WERI-Rb-1 (cell line): Measurements from ENCODE around the gene B4GALNT4.

ENCODE experiments used
- DNase-seq: peaks from one replicate; pipeline ENCODE4 v3.0.0-alpha.2; 2020
- H3K27ac ChIP-seq: fragments of 250-450 bp; sonication (Bioruptor Pico); 2 replicates; pipeline ENCODE4 v1.5.1; 2020; ENCODE audit warnings: mild to moderate bottlenecking, moderate library complexity
- H3K27me3 ChIP-seq: fragments of 250-450 bp; sonication (Bioruptor Pico); 2 replicates; pipeline ENCODE4 v1.5.1; 2021; ENCODE audit warnings: mild to moderate bottlenecking, low read depth, moderate library complexity; ENCODE audit not compliant: insufficient read depth, severe bottlenecking
- H3K36me3 ChIP-seq: fragments of 250-450 bp; sonication (Bioruptor Pico); 2 replicates; pipeline ENCODE4 v1.5.1; 2020; ENCODE audit warnings: mild to moderate bottlenecking, moderate library complexity
- H3K4me3 ChIP-seq: 2 replicates; pipeline ENCODE4 v1.5.1; 2011; ENCODE audit warnings: low read depth, mild to moderate bottlenecking, control low read depth, low read length
- H3K9me3 ChIP-seq: fragments of 250-450 bp; sonication (Bioruptor Pico); 2 replicates; pipeline ENCODE4 v1.5.1; 2021; ENCODE audit warnings: mild to moderate bottlenecking, moderate library complexity; ENCODE audit not compliant: severe bottlenecking
- TF ChIP-seq, protein P1 (sequence below): IDR thresholded peaks from 2 replicates; pipeline ENCODE4 v1.5.1; 2011; ENCODE audit warnings: low read depth, mild to moderate bottlenecking, control low read depth, inconsistent platforms, low read length

The B4GALNT4 gene

DNA sequence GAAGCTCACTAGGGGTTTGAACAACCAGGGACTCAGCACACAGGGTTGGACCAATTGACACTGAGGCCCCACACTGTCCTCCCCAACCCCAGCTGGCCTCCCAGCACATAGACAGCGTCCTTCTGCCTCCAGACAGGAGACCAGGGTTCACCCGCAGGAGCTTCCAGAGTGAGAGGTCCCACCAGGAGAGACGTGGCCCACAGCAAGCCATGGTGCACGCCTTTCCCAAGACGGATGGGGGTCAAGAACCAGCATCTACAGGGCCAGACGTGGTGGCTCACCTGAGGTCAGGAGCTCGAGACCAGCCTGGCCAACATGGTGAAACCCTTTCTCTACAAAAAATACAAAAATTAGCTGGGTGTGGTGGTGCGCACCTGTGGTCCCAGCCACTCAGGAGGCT is 57.6 kb downstream of the B4GALNT4 start:
- Histone ChIP-seq H3K9me3 (no peaks in the 10 kb centered on the region), H3K4me3 (no peak overlapping the region), H3K27me3 (no peaks in the 10 kb centered on the region), H3K36me3 (no peaks in the 10 kb centered on the region), H3K27ac (no peak overlapping the region)
- TF ChIP-seq, protein P1, sequence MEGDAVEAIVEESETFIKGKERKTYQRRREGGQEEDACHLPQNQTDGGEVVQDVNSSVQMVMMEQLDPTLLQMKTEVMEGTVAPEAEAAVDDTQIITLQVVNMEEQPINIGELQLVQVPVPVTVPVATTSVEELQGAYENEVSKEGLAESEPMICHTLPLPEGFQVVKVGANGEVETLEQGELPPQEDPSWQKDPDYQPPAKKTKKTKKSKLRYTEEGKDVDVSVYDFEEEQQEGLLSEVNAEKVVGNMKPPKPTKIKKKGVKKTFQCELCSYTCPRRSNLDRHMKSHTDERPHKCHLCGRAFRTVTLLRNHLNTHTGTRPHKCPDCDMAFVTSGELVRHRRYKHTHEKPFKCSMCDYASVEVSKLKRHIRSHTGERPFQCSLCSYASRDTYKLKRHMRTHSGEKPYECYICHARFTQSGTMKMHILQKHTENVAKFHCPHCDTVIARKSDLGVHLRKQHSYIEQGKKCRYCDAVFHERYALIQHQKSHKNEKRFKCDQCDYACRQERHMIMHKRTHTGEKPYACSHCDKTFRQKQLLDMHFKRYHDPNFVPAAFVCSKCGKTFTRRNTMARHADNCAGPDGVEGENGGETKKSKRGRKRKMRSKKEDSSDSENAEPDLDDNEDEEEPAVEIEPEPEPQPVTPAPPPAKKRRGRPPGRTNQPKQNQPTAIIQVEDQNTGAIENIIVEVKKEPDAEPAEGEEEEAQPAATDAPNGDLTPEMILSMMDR: no peak
- no peak for DNase-seq

DNA sequence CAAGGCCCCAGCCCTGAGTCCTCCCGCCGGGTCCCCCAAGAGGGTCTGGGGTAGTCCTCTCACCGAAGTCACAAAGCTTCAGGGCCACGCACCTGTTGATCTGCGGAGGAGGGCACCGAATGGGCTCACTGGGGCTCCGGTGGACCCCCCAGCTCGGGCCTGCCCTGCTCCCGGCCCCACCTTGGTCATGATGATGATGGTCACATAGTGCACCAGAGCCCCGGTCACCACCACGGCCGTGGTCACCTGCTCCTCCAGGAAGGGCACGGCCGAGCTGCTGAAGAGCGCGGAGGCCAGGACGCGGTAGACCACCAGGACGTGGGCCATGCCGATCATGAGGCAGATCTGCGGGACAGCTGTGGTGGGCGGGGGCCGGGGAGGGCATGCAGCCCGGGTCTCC is 59.0 kb downstream of the B4GALNT4 start:
- no peak overlapping the region for H3K27ac ChIP-seq
- H3K4me3 ChIP-seq: no peak overlapping the region
- TF ChIP-seq, protein P1: no peak
- no peaks in the 10 kb centered on the region for H3K9me3 ChIP-seq
- no peak for DNase-seq
- no peaks in the 10 kb centered on the region for H3K36me3 ChIP-seq
- H3K27me3 ChIP-seq: no peaks in the 10 kb centered on the region

DNA sequence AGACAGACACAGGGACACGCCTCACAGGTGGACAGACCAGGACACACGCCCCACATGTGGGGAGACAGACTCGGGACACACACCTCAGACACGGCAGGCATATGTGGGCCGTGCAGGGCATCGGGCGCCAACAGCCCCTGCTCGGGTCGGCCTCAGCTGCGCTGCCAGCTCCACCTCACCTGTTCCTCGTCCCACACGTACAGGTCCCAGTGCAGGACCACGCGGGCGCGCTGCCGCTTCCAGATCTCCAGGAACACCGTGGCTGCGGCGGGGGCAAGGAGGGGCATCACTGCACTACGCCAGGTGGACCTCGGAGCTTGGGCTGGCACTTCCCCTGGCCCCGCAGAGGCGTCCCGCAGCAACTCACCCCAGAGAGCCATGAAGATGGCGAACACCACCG is 60.1 kb downstream of the B4GALNT4 start:
- no peaks in the 10 kb centered on the region for H3K36me3 ChIP-seq
- no peak overlapping the region for H3K27ac ChIP-seq
- no peak for DNase-seq
- TF ChIP-seq, protein P1: no peak
- H3K9me3 ChIP-seq: no peaks in the 10 kb centered on the region
- H3K4me3 ChIP-seq: no peak overlapping the region
- H3K27me3 ChIP-seq: no peaks in the 10 kb centered on the region

DNA sequence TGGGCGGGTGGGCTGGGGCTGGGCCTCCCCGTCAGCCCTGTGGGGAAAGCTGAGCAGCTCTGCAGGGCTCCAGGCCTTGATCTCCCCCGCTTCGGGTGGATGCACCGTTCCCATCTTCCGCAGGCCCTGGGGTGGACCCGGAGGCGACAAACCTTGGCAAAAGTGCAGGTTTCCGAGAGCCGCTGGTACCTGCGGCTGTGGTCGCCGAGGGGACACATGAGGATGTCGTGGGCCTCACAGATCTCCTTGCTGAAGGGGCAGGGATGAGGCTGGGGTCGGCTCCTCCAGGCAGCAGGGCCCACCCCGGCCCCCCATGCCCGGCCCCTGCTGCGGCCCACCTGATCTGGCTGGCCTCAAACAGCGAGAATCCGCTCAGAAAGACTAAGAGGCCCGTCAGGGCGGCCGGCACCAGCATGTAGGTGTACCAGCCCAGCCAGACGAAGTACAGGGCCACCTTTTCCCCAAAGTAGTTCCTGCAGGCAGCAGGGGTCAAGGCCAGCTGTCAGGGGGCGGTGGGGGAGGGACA is 60.7 kb downstream of the B4GALNT4 start:
- Histone ChIP-seq H3K4me3 (no peak overlapping the region), H3K36me3 (no peaks in the 10 kb centered on the region), H3K9me3 (no peaks in the 10 kb centered on the region), H3K27ac (no peak overlapping the region), H3K27me3 (no peaks in the 10 kb centered on the region)
- DNase-seq: no peak
- TF ChIP-seq, protein P1: no peak
